Stimulated activated CD4-positive, alpha-beta T cell treated with anti-CD3 and anti-CD28 coated beads, Interleukin-15, amount 100 ng/mL, for 48 hours (primary cell): ENCODE data around the gene TEX9.

Experiments
- DNase-seq, 2 donors: peaks; one replicate each; pipeline ENCODE4 v3.0.0-alpha.2; 2020; ENCODE audit warnings: low read depth in 2 of 2

Gene TEX9

DNA sequence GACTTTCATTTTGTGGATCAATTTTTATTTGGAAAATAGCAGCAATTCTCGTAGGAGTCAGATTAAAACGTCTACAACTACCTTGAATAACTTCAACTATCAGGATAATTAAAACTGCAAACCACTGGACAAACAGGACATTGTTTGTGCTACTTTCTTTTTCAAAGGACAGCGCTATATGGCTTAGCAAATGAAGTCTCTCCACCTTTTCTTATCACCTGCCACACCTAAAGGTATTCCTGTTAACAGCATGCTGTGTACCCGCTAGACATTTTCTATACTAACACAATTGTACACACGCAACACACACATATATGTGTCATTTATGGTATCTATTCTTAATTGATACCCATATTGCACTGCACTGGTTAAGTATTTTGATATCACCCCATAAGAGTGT, 80.5 kb downstream of the TEX9 start:
- no peak for DNase-seq

- no peak for DNase-seq
Measured at GRCh38 chr15:56454836-56455235, 89.6 kb downstream of the TEX9 start.

DNA sequence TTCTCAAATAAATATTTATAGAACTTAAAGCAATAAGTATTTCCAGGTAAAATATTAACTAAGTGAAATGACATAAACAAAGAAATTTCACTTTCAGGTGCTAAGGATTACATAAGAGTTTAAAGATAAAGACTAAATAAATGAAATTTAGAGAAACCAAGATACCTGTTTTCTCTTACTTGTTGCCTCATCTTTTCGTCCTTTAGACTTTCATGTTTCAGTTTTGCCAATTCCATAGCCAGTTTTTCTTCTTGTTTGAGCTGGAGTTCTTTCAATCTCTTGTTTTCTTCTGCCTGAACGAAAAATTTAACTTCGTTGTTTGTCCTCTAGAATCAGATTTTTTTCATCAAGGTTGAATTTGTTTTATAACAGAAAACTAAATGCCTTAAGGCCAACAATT, 91.0 kb downstream of the TEX9 start:
- no peak for DNase-seq

DNA sequence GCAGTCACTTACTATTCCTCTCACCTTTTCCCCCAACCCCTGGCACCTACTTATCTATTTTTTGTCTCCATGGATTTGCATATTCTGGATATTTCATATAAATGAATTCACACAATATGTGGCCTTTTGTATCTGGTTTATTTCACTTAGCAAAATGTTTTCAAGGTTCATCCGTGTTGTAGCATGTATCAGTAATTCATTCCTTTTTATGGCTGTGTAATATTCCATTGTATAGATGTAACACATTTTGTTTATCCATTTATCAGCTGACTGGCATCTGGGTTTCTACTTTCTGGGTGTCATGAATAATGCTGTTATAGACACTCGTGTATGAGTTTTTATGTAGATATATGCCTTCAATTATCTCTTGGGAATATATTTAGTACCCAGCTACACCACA, 93.9 kb downstream of the TEX9 start:
- no peak for DNase-seq

- no peak for DNase-seq
Measured at GRCh38 chr15:56460071-56460470, 94.8 kb downstream of the TEX9 start.

- no peak for DNase-seq
Measured at GRCh38 chr15:56460947-56461346, 95.7 kb downstream of the TEX9 start.

DNA sequence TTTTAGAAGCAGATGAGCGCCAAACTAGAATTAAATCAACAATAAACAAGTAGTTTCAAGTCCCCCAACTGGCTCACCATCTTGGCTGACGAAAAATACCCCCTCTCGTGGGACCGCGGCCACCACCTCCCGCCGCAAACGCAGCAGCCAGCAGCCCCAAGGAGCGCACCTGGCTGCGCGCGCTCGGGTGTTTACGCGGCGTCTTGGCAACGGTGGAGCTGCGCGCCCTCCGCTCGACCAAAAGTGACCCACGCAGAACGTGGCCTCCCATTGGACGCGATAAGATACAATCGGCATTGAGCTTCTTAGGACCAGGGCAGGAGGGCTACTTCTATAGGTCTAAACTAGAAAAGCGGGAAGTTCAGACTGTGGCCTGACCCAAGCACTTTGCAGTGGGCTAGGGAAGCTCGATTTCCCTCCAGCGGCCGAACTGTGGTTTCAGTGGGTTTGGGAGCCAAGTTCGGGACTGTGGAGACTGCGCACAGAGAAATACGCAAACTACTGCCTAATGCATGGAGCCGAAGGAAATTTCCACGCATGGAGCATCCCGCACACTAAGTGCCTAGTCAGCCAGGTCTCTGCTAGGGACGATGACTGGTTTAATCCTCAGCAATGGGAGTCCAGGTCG, 99.8 kb downstream of the TEX9 start, which contains the start of gene MNS1:
TSS of gene MNS1 (minus strand) at position 245 of the 628 bp plus-strand sequence. CDS start at position 80, 165 bp downstream.
- DNase-seq: peak; percentile 63 to 67

GRCh38 chr15:56467616-56468015, 102.4 kb downstream of the TEX9 start:
- no peak for DNase-seq

DNA sequence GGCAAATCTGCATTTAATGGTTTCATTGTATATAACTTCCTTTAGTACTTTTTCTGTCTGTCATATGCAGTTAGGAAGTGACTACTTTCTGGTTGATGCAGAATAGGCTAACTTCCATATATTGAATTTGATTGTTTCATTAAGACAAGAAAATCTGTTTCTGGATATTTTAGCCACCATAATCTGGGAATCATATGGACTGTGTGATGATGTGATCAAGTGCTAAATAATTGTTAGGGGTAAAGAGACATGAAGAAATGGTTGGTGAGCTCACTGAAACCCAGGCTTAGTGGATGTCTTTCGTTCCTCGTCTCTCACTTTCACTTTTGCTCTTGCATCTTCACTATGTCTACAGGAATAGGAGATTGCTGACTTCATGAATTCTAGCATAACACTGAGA, 103.2 kb downstream of the TEX9 start:
- no peak for DNase-seq

GRCh38 chr15:56469483-56469882, 104.3 kb downstream of the TEX9 start:
- no peak for DNase-seq

DNA sequence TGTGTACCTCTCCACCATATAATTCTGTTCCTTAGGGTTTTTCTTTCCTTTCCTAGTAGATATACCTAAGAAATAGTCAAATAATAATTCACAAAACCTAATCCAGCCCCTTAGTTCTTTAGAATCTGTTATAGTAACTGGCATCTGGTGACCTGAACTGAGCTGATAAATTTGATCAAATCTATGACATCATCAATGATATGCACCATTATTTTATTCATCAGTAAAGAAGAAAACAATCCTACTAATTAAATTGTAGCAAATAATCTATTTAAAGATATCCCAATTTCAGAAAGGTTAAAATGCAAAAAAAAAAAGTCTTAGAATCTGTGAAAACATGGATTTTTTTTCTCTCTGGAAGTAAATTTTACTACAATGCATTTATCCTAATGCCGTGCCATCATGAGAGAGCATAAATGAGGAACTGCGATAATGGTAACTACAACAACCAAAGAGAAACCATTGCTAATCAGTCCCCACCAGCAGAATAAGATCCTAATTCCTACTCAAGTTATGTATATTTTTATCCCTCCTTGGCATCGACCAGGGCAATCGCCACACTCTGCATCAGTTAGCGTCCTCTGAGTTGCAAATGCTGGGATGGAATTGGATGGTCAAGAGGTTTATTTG, 106.3 kb downstream of the TEX9 start:
- DNase-seq: no peak

GRCh38 chr15:56472278-56472677, 107.1 kb downstream of the TEX9 start:
- DNase-seq: no peak

DNA sequence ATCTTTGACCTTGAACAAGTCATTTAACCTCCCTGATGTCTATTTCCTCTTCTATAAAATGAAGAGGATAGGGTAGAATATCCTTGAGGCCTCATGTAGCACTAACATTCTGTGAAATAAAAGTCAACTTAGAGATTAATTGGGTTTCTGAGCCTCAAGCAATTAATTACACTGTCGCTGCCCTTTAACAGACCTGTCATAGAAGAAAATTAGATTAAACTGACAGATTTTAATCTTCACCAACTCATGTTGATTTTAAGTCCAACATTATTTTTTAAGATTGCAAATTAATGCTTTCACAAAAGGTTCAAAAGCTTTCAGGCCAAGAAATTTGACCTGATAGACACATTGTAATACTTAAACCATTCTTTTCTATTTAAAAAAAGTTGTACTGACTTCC, 107.8 kb downstream of the TEX9 start:
- DNase-seq: no peak

DNA sequence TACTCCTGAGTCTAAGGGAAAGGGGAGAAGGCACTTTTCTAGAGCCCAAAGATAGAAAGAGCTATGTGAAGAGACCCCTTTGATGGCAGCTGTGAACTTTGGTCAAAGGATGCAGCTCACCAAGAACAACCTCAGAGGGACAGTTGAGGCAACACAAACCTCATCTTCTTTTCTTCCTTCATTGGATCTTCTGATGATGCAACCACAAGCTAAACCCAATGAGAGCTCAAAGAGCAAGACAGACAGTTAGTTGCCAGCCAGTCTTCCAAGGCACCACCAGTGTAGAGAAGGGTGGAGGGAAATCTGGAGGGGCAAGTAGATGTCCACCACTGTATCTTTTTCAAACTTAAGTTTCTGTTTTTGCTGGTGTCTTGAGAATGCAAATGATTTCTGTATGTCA, 110.1 kb downstream of the TEX9 start:
- DNase-seq: no peak
